Stimulated activated CD4-positive, alpha-beta T cell treated with anti-CD3 and anti-CD28 coated beads, TNF-alpha, amount 100 ng/mL, for 4 hours (primary cell): ENCODE data around the gene CTXN2.

ENCODE experiments used
- DNase-seq, 3 experiments: peaks; one replicate each; pipeline ENCODE4 v3.0.0-alpha.2; 2020; ENCODE audit warnings: low read depth in 3 of 3

CTXN2 gene

DNA sequence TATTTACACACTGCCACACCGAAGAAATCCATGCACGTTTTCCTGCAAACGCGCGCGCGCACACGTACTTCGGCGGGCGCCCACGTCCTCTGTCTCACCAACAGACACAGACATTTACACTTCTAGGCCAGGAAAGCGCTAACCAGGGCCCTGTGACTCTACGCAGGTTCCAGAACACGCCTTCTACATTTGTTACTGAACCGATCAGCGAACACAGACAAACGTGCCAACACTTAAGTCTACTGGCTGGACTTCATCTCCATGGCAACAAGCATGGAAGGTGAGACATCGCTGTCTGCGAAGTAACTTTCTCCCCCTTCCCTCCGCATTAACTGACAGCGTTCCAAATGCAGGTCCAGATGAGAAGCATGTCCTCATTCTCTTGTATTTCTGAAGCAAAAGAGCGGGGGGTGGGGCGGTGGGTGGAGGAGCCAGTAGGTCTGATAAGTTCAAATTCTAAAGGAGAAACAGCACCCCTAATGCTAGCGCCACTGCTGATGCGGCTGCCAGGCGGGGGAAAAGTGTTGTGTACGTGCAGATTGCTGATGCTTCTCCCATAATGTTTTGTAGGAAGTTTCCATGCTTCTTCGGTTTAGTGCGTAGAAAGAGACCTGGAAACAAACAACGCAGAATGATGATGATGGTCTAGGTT lies at the start of gene CTXN2:
Gene CTXN2 (plus strand): TSS at position 92 of the 652 bp plus-strand sequence. CDS start 9,636 bp downstream, outside the sequence.
- no peak for DNase-seq

DNA sequence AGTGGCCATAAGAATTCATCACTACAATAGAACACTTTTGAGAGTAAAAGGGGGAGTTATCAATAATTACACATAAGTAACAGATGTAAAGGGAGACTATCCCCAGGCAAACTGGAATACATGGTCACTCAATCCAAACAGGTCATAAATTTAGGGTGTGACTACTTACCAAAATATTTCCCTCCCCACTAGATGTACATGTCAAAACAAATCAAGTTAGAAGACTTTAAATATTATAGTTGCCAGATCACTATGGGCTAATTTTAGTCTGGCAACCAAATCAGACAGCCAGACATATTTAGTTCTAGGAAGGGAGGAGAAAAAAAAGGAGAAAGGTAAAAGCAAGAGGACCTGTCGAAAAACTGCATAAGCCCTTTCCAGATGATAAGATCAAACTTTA lies 47.6 kb upstream of the CTXN2 start:
- DNase-seq = no peak

DNA sequence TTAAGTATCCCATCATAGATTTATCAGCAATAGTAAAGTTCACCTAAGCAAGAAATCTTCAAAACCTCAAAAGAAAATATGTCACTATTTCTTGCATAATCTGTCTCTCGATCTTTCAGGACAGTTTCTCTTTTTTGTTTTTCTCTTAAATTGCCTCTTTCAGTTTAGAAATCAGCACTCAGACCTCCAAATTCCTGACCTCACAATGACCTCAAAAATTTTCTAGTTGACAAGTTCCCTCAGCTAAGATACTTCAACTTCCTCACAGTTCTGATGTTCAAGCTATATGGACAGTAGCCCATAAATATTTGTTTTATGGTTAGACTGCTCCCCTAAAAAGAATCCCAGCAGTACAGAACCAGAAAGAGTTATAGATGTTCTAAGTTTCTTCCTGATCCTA lies 46.6 kb upstream of the CTXN2 start:
- no peak for DNase-seq

DNA sequence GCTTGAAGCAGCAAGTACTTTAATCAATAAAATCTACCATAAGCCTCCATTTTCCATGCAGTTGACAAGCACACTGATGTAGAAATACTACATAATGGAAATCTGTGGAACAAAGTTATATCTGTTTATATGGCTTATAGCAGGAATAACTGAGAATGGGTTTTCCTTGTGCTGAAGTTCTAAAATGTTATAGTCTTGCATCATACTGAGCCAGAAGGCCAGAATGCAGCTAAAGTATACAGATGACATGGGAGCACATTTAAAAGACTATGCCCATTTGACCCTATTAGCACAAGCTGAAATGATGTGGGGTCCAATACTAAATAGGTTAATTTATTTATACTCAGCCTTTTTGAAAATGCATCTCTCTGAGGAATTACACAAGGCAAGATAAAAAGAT lies 45.5 kb upstream of the CTXN2 start:
- no peak for DNase-seq

DNA sequence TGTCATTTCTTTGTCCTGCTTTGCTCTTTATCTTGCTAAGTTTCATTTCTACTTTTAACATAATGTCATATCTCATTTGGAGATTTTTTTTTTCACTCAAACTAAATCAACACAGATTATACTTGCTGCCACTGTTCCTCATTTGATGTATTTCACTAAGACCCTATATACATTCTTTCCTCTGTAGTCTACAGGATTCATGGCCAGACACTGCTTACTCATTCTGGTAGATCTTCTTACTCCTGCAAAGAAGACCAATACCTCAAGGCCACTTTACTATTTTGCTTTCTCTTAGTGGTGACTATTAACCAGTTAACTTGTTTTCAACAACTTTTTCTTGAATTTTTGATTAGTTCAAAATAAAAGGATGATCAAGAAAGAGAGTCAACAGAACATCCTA lies 44.1 kb upstream of the CTXN2 start:
- DNase-seq = no peak

DNA sequence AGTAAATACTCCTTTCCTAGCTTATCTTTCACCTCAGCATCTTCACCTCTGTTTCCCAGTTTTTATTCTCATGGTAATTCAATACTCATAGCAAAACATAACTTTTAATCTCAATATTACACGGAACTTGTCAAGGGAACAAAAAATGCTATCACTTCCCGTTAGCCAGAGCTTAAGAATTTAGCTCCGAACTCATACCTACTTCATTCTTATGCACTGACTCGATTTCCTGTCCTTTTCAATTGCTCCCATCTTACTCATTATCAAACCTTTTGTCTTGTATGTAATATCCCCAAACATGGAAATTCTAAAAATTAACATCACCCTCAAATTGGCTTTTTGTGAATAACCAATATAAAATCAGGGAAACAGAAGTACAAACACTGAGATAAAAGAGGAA lies 41.6 kb upstream of the CTXN2 start:
- DNase-seq = no peak

DNA sequence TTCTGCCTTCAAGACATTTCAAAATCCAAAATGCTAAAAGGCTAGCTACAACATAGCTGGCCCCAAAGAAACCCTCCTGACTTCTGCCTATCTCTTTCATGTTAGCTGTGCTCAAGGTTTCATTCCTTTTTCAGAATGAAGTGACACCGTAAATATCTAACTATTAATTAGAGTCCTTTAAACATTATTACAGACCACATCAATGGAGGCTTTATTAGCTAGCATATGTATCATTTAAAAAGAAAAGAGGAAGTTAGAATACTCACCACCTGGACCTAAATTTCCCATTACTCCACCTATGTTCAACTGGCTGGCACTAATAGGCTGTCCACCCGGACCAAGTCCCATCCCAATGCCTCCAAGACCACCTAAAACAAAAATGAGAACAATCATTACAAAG lies 37.9 kb upstream of the CTXN2 start:
- DNase-seq = no peak

DNA sequence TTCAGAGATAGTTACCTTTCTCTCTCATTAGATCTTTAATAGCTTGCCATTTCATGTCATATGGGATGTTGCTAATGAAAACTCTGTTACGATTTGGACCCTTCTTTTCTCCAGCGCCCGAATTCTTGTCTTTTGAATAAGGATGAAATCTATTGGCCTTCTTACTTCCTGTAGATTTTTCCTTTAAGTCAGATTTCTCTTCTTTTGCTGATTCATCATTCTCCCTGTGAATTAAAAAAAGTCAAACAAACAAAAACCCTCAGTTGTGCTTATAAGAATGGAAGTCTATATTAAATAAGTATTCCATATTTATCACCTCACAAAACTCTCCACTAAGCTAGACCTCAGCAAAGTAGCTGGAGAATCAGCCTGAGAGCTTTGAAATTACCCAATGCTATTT lies 22.8 kb upstream of the CTXN2 start:
- DNase-seq = no peak

DNA sequence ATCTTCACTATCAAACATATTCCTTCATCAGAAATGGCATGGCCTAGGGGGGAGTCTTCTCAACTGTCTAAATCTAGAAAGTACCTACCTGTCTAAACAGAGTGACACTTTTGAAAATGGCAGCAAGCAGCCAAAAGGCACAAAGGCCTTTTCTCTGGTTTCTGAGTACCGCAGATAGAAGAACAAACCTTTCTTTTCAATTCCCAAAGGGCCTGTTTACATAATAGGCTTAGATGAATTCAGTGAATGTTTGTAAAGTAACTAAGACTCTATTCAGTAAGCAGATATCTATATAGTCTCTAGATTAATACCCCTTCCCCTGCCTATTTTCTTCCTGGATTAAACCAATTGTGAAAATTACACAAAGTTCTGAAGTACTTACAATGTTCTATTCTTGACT lies 20.5 kb upstream of the CTXN2 start:
- DNase-seq = no peak

DNA sequence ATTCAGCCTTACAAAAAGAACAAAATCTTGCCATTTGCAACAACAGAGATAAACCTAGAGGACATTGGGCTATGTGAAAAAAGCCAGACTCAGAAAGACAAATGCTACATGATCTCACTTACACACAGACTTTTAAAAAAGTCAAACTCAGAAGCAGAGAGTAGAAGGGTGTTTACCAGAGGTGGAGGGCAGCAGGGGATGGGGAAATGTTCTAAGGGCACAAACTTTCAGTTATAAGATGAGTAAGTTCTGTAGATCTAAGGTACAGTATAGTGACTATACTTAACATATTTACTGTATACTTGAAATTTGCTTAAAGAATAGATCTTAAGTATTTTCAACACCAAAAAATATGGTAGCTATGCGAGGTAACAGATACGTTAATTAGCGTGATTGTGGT lies 16.3 kb upstream of the CTXN2 start:
- DNase-seq = no peak

DNA sequence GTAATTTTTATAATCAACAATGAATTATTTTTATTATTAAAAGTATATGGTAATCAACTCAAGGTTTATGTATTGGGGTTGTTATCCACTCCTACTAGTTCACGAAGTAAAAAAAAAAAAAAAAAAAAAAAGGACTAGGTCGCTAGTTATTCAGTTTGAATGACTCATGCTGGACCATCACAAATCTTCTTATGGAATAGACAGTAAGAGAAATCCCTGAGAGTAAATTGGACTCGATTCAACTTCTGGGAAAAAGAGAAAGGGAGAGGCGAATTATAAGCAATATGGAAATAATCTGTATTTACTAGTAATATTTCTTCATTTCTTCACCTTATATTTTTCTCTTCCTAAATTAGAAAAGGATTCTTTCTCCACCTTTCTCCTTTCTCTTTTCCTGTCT lies 15.4 kb upstream of the CTXN2 start:
- no peak for DNase-seq

DNA sequence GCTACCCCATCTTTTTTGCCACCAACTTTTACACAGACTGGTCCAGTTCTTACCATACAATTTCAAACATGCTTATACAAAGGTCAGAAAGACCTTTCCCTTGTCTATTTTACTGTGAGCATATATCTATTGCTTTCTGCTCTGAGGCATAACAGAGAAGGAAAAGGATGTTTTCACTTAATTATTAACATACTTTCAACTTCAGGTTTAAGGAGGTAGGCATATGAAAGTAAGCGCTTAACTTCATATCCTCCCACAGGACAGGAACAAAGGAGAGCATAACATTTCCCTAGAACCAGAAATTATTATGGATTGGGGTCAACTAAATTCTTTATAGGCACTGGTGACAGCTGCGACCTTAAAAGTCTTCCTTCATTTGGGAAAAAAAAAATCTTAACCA lies 14.5 kb upstream of the CTXN2 start:
- no peak for DNase-seq

DNA sequence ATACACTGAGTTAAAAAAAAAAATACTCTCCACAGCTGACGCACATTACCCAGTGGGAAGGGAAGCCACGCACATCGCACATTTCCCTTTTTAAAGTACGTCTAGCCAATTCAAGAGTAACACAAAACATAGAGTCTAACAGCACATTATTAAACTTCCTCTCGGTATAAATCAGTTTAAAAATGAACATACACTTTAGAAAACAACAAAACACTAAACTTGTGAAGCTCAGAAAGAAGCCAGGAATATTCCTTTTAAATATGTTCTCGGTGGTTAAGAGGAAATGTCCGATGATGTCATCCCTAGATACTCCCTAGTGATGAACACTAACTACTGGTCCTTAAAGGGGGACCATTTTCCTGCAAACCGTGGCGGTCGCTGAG lies 14.1 kb upstream of the CTXN2 start:
- no peak for DNase-seq

DNA sequence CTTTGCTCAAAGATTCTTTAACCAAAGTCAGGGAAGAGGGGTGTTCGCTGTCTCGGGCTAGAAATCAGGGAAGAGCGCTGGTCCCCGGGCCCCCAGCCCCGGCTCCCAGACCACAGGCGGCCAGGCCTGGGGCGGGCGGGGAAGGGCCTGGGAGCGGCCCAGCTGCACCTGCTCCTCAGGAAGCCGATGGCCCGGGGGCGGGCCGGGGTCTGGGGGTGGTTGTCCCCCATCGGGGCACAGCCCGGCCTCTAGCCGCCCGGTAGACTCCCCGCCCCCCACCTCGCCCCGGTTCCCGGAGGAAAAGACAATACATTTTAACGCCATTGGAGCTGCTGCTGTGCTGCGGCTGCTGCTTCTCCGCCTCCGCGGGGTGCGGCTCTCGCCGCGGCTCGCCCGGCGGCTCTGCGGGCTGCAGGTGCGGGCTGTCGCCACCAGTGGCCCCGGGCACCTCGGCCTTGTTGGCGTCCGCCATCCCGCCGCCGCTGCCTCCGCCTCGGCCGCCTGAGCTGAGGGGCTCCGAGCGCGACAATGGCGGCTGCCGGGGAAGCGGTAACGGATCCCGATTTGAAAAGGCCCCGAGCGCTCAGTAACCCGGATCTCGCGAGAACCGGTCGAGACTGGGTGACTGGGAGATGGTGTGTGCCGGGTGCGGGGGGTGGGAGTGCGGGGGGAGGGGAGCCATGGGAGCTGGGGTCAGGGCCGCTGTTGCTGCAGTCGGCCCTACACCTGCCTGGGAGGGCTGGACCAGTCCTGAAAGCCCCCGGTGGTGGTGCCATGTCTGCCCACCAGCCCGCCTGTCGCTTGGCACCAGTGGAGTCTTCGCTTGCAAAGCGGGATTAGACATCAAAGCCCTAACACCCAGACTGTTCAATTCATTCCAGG lies 13.5 kb upstream of the CTXN2 start, which contains the start of gene MYEF2:
Gene MYEF2 (minus strand): TSS at position 530 of the 882 bp plus-strand sequence. CDS start 58 bp downstream, at position 472.
- DNase-seq = peak; percentile 10 to 49 (median 41)

DNA sequence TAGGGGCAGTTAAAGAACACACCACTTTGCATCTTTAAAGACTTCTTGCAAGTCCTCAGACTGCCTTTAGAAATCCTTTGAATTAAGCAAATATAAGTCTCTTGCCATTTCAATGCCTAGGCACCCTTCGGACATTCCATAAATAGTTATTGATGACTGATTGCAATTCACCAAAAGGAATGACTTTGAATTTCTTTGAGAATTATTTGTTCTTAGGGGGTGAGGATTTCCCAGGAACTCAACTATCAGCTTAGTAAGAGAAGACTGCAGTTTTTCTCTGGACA lies 12.9 kb upstream of the CTXN2 start:
- no peak for DNase-seq

DNA sequence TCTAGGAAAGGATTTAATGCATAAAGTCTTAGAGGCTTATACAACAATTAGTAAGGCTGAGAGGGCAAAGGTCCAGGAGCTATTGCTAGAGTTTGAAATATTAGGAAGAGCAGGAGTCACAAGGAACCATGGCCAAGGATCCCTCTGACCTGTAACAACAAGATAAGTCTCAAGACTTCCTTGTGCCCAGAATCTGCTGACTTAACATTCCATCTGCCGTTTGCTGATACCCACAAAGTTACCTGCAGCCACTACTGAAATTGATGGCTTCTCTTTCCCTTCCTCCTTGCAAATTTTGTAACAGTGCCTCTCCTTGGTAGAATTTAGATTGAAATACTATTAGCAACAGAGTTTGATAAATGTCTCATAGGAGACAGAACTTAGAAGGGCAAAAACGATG lies 8.7 kb upstream of the CTXN2 start:
- no peak for DNase-seq

DNA sequence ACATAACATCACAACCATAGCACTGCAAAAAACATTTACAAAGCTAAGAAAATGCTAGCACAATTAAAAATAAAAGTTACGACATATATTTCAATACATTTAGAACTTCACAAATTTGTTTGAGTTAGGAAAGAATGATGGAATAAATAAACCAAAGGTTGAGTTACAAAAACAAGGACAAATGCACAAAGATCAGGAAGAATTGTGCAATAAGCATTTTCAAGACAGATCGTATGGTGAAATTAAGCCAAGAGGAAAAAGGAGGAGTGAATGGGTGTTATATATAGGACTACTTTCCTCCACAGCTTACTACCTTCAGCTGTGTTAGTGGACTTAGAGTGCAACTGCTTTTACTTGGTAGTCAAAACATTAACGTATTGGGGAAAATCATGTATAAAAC lies 5.9 kb upstream of the CTXN2 start:
- no peak for DNase-seq

DNA sequence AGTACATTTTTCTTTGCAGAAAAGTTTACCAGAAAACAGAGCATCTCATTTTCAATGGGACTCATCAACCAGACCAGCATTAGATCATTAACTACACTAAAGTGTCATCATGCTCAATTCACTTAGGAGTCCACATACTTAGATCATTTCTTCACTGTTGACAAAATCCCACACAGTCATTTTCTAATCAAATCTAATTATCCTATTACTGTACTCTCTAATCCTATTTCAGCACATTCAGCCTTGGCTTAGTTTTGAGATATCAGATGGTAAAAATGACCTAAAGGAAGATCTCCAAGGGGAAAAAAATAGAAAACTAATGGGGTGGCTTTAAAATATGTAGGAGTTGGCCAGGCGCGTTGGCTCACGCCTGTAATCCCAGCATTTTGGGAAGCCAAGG lies 5.2 kb upstream of the CTXN2 start:
- DNase-seq = no peak

DNA sequence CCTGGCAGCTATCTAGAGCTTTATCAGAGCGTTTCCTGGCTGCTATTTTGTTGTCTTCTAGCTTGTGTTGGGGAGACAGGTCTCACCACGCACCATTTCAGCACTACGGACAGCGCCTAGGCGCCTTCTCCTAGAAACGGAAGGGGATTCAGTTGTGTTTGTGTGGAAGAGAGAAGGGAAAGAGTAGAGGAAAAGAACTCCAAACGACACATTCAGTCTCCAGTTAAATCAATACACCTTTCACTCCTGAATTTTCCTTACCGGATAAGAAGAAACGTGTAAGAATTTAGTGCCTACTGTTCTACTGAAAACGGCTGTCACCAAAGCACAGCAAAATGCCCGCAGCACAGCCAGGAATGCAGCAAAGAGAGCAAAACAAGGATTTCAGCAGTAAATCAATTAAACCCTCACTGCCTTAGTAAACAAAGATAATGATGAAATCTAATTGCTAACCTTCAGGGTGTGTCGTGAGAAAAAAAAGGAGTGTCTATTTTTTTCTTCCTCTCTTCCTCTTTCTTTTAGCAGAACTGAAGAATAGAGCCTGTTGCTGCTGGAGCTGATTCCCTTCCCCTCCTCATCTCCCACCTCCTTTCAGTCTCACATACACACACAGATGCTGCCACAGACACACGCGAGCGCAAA lies 412 bp upstream of the CTXN2 start:
- peak in 1 of 3 experiments; percentile 2 for DNase-seq

DNA sequence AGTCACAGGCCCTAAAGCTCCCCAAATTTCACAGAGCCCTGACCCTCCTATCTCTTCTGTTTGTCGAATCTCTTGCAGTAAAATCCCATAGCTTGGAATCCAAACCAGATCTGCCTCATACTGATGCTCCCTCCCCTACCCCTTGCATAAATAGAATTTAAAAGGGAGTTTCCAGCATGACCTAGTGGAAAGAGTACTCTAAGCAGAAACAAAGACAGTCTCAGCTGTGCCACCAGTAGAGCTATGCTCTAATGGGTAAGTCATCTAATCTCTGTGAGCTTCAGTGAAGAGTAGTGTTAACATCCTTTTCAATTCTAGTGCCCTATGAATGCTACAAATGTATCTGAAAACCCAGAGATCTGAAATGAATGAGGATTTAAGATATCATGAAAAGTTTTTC lies 10.6 kb downstream of the CTXN2 start:
- DNase-seq = no peak

DNA sequence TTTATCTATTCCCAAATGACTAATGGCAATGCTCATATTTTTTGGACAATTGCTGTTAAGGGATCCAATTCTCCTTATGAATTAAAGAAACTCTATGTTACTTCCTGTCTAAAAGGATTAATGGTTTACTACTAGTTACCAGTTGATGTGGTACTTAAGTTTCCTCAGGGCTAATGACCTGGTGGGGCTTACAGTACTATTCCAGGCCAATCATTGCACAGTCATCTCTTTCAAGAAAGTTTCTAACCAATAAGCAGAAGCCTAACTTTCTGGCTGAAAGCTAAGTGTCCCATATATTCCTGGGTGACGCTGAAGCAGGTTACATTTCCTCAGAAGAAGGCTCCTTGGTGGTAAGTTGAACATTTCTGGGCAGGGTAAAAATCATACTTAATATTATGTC lies 14.5 kb downstream of the CTXN2 start, which contains the start of gene SLC12A1:
Gene SLC12A1 (plus strand): TSS at position 322 of the 400 bp plus-strand sequence. CDS start 1,418 bp downstream, outside the sequence.
- DNase-seq = no peak

DNA sequence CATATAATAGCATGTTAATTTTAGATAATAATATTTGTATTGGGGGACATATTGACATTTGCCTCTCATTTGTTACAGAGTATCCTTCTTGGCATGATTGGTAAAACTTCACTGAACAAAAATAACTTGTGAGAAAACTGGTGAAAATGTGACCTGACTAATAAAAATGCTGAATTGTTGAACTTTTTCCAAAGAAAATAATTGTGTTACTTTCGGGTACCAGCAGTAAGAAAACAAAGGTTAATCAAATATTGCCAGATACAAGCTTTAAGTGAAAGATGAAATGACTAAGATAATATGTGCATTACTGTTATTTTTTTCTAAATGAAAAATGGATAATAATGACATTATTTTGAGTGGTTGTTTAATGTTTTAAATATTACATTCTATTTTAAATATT lies 29.8 kb downstream of the CTXN2 start:
- no peak for DNase-seq

DNA sequence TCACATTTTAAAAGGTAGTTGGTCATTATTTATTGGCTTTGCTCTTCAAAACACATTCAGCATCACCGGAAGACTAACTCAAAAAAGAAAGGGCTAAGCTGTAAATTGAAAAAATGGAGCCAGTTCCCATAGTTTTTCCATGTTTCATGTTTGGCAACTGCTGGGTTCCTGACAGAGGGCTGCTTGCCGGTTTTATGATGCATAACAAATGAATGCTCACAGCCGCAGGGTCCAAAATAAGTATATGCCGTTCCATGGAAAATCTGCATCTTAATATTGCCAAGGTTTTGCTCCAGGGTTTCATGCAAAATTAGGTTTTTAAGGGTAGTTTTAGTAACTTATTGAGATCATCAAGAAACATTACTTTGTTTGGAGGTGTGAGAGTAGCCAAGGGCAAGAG lies 30.4 kb downstream of the CTXN2 start:
- no peak for DNase-seq
